NT2/D1 (cell line): ENCODE data around the gene CMTM4.

Experiments
- SUZ12 ChIP-seq: IDR thresholded peaks from 2 replicates; pipeline ENCODE4 v1.6.1; 2011; ENCODE audit not compliant: insufficient read length, insufficient read depth; ENCODE audit errors: extremely low read depth
- YY1 ChIP-seq: IDR thresholded peaks from 2 replicates; pipeline ENCODE4 v1.6.1; 2011; ENCODE audit not compliant: insufficient read length, insufficient read depth

DNA sequence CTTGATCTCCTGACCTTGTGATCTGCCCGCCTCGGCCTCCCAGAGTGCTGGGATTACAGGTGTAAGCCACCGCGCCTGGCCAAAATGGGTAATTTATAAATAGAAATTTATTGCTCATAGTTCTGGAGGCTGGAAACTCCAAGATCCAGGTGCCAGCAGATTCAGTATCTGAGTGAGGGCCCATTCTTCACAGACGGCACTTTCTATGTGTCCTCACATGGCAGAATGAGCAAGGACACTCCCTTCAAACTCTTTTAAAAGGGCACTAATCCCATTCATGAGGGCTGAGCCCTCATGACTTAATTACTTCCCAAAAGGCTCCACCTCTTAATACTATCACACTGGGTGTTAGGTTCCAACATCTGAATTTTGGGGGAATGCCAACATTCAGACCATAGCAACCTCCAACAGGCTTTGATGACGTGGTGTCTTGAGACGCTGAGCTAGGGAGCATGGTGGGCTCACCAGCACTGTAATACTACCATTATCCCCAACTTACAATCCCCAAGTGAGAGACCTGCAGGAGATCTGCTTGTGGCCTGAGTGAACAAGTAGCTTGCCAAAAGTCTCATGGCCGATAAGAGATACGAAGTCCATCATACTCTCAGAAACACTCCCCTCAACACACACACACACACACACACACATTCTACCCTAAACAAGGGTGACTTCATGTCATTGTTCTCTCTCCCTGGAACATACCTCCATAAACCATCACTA lies 8.5 kb downstream of the CMTM4 start:
- TF ChIP-seq YY1 (no peak), SUZ12 (no peak)
